Brain microvascular endothelial cell (primary cell): ENCODE results near the gene PRR13.
"Not testable (repeated sequence)": the region's sequence is repeated elsewhere in the genome, so short reads cannot be mapped to it uniquely, and the experiment has no call there.

Experiments
- DNase-seq: peaks from one replicate; pipeline ENCODE4 v3.0.0-alpha.2; 2020
- H3K27ac ChIP-seq: fragments of 250-450 bp; sonication (Bioruptor Pico); 2 replicates; pipeline ENCODE4 v1.5.1; 2020; ENCODE audit warnings: mild to moderate bottlenecking, moderate library complexity
- H3K27me3 ChIP-seq: fragments of 250-450 bp; sonication (Bioruptor Pico); replicated peaks from 2 replicates; pipeline ENCODE4 v1.5.1; 2020; ENCODE audit warnings: mild to moderate bottlenecking
- H3K36me3 ChIP-seq: fragments of 250-450 bp; sonication (Bioruptor Pico); replicated peaks from 2 replicates; pipeline ENCODE4 v1.5.1; 2020; ENCODE audit warnings: mild to moderate bottlenecking
- H3K4me3 ChIP-seq: 2 replicates; pipeline ENCODE4 v1.5.1; 2011; ENCODE audit warnings: low read depth, mild to moderate bottlenecking, control low read depth, low read length, moderate library complexity
- CTCF ChIP-seq: IDR thresholded peaks from 2 replicates; pipeline ENCODE4 v1.5.1; 2011; ENCODE audit warnings: low read depth, mild to moderate bottlenecking, moderate library complexity, low read length, control low read depth, inconsistent platforms; ENCODE audit errors: missing control alignments
- in situ Hi-C: cut with HindIII; loops from 2 replicates; pipeline ENCODE4 v1.10.0; 2017; ENCODE audit warnings: low sequenced_read_pairs, low pct_ligation_motif_present

PRR13 gene

GRCh38 chr12:53431187-53431586 is 10.3 kb upstream of the PRR13 start:
- in situ Hi-C loops: no loop called here
- no peak for DNase-seq
- no peaks in the 10 kb centered on the region for H3K36me3 ChIP-seq
- TF ChIP-seq CTCF: no peak
- H3K4me3 ChIP-seq: no peak overlapping the region
- no peak overlapping the region for H3K27ac ChIP-seq
- no peaks in the 10 kb centered on the region for H3K27me3 ChIP-seq

- in situ Hi-C loops, H3K27me3 ChIP-seq, H3K27ac ChIP-seq, H3K4me3 ChIP-seq, H3K36me3 ChIP-seq, DNase-seq: not testable (repeated sequence)
Measured at GRCh38 chr12:53435326-53435725, 6.2 kb upstream of the PRR13 start.

- H3K4me3 ChIP-seq, in situ Hi-C loops, H3K27ac ChIP-seq, H3K27me3 ChIP-seq, DNase-seq, H3K36me3 ChIP-seq: not testable (repeated sequence)
Measured at GRCh38 chr12:53439582-53439981, 2.0 kb upstream of the PRR13 start.

GRCh38 chr12:53443955-53444354 is 2.4 kb downstream of the PRR13 start:
- in situ Hi-C loops: no loop called here
- peaks cover 27% of the 10 kb centered on the region for H3K36me3 ChIP-seq
- no peak for DNase-seq
- no peaks in the 10 kb centered on the region for H3K27me3 ChIP-seq
- no peak for TF ChIP-seq CTCF
- no peak overlapping the region for H3K4me3 ChIP-seq
- no peak overlapping the region for H3K27ac ChIP-seq

GRCh38 chr12:53444593-53445325 is 3.2 kb downstream of the PRR13 start:
- H3K27me3 ChIP-seq, H3K4me3 ChIP-seq, H3K27ac ChIP-seq, DNase-seq, in situ Hi-C loops: not testable (repeated sequence)
- H3K36me3 ChIP-seq: peaks cover 27% of the 10 kb centered on the region

GRCh38 chr12:53450936-53451335 is 9.4 kb downstream of the PRR13 start:
- Histone ChIP-seq H3K27ac (no peak overlapping the region), H3K36me3 (peaks cover 48% of the 10 kb centered on the region), H3K27me3 (no peaks in the 10 kb centered on the region), H3K4me3 (no peak overlapping the region)
- in situ Hi-C loops: no loop called here
- no peak for DNase-seq
- TF ChIP-seq CTCF: no peak

GRCh38 chr12:53451661-53452158 is 10.2 kb downstream of the PRR13 start, which contains the start of gene PCBP2:
Gene PCBP2, plus strand, starts transcription at chr12:53452102. Its CDS starts 2,699 bp downstream, at chr12:53454801.
- peak; percentile 99 for DNase-seq
- Histone ChIP-seq H3K27me3 (no peaks in the 10 kb centered on the region), H3K4me3 (peak within 1 kb of the TSS; percentile 91), H3K36me3 (peaks cover 50% of the 10 kb centered on the region), H3K27ac (peak within 1 kb of the TSS; percentile 95)
- TF ChIP-seq CTCF: peak; percentile 93
- in situ Hi-C loops: no loop called here
